ENCODE data around the gene RBM10.

Gene RBM10

DNA sequence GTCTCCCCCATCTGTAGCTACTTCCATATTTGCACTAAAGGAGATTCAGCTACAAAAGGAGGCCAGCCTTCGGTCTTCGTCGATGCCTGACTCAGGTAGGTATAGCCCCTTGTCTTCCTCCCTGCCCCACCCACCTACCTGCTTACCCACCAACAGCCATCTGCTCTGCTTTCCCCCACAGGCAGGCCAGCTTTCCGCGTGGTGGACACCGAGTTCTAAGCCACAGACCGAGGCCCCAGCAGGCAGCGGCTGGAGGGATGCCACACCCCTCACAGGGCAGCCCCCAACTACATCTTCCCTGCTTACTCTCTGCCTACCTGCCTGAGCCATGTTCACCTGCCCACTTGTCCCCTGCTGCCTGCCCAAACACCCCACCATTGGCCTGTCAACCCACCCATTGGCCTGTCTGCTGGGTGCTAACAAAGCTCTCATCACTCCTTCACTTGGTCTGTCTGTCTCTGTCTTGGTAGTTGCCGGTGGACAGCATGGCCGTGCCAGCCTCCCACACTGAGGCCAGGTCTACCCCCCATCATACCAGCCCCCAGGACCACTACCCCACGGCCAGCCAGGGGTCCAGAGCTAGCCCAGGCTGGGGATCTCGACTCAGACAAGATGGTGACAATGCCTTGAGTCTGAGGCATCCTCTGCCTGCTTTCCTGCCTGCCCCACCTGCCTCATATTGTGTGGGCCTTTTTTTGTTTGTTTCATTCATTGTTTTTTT lies 83.7 kb downstream of the RBM10 start:
- H3K4me3 ChIP-seq (replicated peaks; ENCODE audit: low read depth, low read length), result no peak overlapping the region
- no peak for DNase-seq (ENCODE audit: low read depth)
- TF ChIP-seq, protein P1, sequence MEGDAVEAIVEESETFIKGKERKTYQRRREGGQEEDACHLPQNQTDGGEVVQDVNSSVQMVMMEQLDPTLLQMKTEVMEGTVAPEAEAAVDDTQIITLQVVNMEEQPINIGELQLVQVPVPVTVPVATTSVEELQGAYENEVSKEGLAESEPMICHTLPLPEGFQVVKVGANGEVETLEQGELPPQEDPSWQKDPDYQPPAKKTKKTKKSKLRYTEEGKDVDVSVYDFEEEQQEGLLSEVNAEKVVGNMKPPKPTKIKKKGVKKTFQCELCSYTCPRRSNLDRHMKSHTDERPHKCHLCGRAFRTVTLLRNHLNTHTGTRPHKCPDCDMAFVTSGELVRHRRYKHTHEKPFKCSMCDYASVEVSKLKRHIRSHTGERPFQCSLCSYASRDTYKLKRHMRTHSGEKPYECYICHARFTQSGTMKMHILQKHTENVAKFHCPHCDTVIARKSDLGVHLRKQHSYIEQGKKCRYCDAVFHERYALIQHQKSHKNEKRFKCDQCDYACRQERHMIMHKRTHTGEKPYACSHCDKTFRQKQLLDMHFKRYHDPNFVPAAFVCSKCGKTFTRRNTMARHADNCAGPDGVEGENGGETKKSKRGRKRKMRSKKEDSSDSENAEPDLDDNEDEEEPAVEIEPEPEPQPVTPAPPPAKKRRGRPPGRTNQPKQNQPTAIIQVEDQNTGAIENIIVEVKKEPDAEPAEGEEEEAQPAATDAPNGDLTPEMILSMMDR (IDR thresholded peaks at IDR 0.05; ENCODE audit: low read length, missing control alignments), result no peak

DNA sequence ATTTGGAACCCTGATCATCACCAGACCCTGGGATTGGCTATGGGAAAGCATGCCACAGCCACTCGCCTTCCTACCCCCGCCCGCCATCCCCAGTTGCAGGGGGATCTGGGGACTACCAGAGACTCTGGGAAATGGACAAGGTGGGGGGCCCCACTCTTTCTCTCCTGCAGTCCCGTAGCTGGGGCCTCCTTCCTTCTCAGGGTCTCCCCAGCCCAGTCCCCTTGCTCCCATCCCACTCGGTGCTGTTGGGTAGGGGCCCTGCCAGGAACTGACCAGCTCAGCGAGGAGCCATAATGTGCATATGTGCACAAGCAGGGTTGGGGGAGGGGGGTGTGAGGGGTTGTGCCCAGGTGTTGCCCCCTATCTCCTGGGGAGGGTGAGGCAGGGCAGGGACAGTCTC lies 84.4 kb downstream of the RBM10 start:
- H3K4me3 ChIP-seq (replicated peaks; ENCODE audit: low read depth, low read length), result no peak overlapping the region
- TF ChIP-seq, protein P1 (IDR thresholded peaks at IDR 0.05; ENCODE audit: low read length, missing control alignments), result no peak
- DNase-seq (ENCODE audit: low read depth), result no peak

DNA sequence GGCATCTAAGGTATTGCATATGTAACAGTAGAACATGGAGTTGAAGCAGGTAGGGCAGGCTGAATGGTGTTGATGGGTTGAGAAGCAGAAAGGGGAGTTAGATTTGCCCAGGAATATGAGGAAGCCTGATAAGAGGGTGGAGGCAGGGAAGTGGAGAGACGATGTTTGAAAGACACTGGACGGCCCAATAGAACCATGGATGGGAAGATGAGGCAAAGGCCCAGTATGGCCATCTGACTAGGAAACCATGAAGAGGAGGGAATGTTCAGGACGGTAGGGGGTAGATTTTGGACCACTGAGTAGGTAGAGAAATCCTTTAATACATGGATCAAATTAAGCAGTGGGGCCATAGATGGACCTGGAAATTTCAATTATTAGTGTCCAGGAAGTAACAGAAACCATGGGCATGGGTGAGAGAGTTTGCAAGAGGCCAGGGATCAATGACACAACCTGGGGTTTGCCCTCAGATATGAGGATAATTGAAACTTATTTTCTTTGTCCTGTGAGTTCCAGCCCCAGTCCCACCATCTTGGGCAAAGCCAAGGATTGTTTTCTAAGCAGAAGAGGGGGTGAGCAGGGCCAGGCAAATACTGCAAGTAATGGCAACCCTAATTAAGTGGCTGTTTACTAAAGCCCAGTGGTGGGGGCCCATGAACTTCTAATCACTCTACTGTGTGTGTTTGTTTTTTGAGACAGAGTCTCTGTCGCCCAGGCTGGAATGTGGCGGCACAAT lies 85.3 kb downstream of the RBM10 start:
- no peak for DNase-seq (ENCODE audit: low read depth)
- H3K4me3 ChIP-seq (replicated peaks; ENCODE audit: low read depth, low read length), result no peak overlapping the region
- TF ChIP-seq, protein P1 (IDR thresholded peaks at IDR 0.05; ENCODE audit: low read length, missing control alignments), result no peak

DNA sequence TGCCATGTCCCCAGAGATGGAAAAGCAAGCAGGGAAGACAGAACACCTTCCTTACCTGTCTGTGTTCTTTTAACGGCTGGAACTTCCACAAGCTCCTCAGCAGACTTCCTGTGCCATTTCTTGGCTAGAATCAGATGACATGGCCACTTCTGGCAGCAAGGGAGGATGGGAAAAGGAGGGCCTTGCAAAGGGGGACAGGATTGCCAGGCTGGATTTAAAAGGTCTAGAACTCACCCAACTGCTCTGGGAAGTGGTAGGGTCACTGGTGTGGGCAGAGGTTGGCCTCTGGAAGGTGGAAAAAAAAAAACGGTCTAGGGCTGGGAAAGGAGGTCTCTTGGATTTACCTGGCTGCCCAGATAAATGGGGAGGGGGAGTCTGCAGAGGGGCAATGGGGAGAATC lies 86.1 kb downstream of the RBM10 start:
- no peak for DNase-seq (ENCODE audit: low read depth)
- TF ChIP-seq, protein P1 (IDR thresholded peaks at IDR 0.05; ENCODE audit: low read length, missing control alignments), result no peak

DNA sequence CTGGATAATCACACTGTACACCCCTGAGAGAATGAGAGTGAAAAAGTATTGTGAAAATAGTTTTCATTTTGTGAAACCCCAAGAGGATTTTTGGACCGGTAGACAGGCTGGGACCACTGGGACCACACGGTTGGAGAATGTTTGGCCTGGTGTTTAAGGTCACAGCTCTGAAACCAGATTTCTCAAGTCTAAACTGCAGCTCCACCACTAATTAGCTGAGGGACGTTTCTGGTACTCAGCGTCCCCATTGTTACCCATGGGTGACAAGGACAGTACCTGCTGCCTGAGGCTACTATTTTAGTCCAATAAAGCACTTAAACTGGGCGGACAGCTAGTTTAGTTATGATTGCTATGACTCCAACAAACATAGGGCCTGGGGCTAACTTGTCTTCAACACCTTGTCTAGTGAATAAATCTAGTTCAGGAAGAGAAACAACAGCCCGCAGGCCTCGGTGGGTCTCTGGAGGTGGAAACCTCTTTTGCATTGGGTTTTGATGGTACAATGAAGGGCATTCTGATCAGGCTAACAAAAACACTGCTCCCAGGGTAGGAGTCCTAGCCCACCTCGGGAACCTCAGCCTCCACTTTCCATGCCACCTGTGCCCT lies 87.3 kb downstream of the RBM10 start:
- DNase-seq (ENCODE audit: low read depth), result no peak
- peak overlapping the region; percentile 70 for H3K4me3 ChIP-seq (replicated peaks; ENCODE audit: low read depth, low read length)
- TF ChIP-seq, protein P1 (IDR thresholded peaks at IDR 0.05; ENCODE audit: low read length, missing control alignments), result no peak

More for the DNA sequence above, 86.1 kb downstream of the RBM10 start:
- H3K4me3 ChIP-seq (replicated peaks; ENCODE audit: low read depth, low read length), result no peak overlapping the region

DNA sequence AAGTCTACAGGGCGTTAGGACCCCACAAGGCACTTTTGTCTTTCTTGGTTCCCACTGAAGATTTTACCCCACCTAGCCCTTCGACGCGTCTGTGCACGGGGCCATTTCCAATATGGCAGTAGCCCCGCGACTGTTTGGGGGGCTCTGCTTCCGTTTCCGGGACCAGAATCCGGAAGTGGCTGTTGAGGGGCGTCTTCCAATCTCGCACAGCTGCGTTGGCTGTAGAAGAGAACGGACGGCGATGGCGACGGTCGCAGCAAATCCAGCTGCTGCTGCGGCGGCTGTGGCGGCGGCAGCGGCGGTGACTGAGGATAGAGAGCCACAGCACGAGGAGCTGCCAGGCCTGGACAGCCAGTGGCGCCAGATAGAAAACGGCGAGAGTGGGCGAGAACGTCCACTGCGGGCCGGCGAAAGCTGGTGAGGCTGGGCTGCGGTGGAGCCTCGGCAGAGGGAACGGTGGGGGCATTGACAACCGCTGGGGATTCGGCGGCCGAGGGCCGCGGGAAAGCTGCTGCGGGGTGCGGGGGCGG lies 87.8 kb downstream of the RBM10 start, which contains the start of gene USP11:
TSS of gene USP11 (plus strand) at position 207 of the 530 bp plus-strand sequence. CDS start at position 242, 35 bp downstream.
- TF ChIP-seq, protein P1 (IDR thresholded peaks at IDR 0.05; ENCODE audit: low read length, missing control alignments), result no peak
- peak within 1 kb of the TSS; percentile 70 for H3K4me3 ChIP-seq (replicated peaks; ENCODE audit: low read depth, low read length)
- DNase-seq (ENCODE audit: low read depth), result peak; percentile 44

Data from fibroblast of pulmonary artery (primary cell).